ENCODE measurements around the gene EXOC1. TPM values are rescaled to one million over a fixed set of nuclear protein-coding genes. Genes with fewer than 3 reads are reported as not detected.

The EXOC1 gene
- total and polyA plus RNA-seq, 2 of the 4 experiments (the other 2 are of a cell fraction), result 19.9 to 49.5 TPM

DNA sequence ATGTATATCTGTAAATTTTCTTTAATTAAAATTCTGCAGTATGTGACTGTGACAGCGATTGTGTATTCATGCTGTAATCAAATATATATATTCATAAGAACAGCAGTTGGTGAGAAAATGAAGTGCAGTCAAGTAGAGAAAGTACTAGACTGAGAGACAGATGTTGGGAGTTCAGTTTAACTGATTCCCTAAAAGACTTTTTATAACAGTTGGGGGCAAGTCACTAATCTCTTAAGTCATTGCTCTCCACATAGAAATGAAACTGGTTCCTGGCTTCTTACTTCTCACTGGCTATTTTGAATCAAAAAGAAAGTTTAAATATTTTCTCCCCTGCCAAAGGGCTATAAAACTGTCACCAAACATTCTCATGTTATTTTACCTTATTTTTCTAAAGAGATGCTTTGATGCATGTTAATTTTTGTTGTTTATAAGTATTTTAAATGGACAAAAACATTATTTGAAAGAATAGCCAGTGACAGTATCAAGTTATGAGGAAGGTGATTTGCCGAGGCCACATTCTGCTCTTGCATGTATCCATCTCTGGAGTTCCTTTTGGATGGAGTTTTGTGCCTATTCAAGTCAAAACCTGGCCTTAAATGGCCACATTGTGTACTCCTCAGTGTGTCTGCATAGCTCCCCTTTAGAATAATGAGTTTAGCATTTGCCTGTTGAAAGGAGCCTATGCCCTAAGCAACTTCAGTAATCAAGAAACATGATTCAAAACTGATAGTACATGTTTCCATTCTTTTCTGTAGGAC is 30.8 kb downstream of the EXOC1 start:
- no TSS peak for BruUV-seq (replicated peaks)
- no peak for ATAC-seq (ENCODE audit: low read depth)
- no peak overlapping the region for H2BK120ac ChIP-seq (ENCODE audit: low read depth, low read length)
- DNase-seq, result no peak
- no peak overlapping the region for H2AFZ ChIP-seq (replicated peaks; ENCODE audit: low read length, poor library complexity)
- H3K27me3 ChIP-seq (ENCODE audit: control insufficient read depth, insufficient read depth, low read length), result no peaks in the 10 kb centered on the region
- H3K4ac ChIP-seq (ENCODE audit: low read depth, low read length), result no peak overlapping the region
- H4K20me1 ChIP-seq (ENCODE audit: insufficient read depth, low read length), result no peaks in the 10 kb centered on the region
- no peak overlapping the region for H3K56ac ChIP-seq (ENCODE audit: extremely low read depth, insufficient read depth, low read length)
- ChIA-PET CTCF (no interaction called here), POLR2A (ENCODE audit: unreplicated experiment) (no interaction called here)
- H3K18ac ChIP-seq (ENCODE audit: low read depth, low read length), result no peak overlapping the region
- H2AK5ac ChIP-seq (ENCODE audit: low read depth, low read length), result no peak overlapping the region
- TF ChIP-seq POLR2A (IDR thresholded peaks at IDR 0.05; ENCODE audit: low read depth, low read length) (no peak), RAD21 (IDR thresholded peaks at IDR 0.05; ENCODE audit: low read length) (no peak), MXI1 (IDR thresholded peaks at IDR 0.05; ENCODE audit: borderline replicate concordance, low read depth, low read length) (no peak), BHLHE40 (IDR thresholded peaks at IDR 0.05; ENCODE audit: low read depth, low read length) (no peak), MAZ (IDR thresholded peaks at IDR 0.05; ENCODE audit: borderline replicate concordance, low read depth, low read length) (no peak)
- TF ChIP-seq, protein P1, sequence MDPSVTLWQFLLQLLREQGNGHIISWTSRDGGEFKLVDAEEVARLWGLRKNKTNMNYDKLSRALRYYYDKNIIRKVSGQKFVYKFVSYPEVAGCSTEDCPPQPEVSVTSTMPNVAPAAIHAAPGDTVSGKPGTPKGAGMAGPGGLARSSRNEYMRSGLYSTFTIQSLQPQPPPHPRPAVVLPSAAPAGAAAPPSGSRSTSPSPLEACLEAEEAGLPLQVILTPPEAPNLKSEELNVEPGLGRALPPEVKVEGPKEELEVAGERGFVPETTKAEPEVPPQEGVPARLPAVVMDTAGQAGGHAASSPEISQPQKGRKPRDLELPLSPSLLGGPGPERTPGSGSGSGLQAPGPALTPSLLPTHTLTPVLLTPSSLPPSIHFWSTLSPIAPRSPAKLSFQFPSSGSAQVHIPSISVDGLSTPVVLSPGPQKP (IDR thresholded peaks at IDR 0.05; ENCODE audit: borderline replicate concordance, low read depth, low read length), result no peak
- H3K9ac ChIP-seq (ENCODE audit: low read depth, low read length), result no peak overlapping the region
- no peaks in the 10 kb centered on the region for H3K9me1 ChIP-seq (ENCODE audit: insufficient read depth, low read length)
- no peak overlapping the region for H3K4me3 ChIP-seq (ENCODE audit: insufficient read depth, low read depth, low read length)
- dilution Hi-C loops (cut with HindIII; ENCODE audit: low sequenced_read_pairs, unreplicated experiment), result no loop called here
- H4K5ac ChIP-seq (ENCODE audit: low read depth, low read length), result no peak overlapping the region
- peaks cover 17% of the 10 kb centered on the region for H3K36me3 ChIP-seq (ENCODE audit: control insufficient read depth, insufficient read depth, low read length)
- no peak overlapping the region for H3K27ac ChIP-seq (ENCODE audit: insufficient read depth, low read length)
- no peak overlapping the region for H2BK15ac ChIP-seq (ENCODE audit: low read depth, low read length)
- H3K9me3 ChIP-seq (ENCODE audit: control insufficient read depth, insufficient read depth, low read length), result no peaks in the 10 kb centered on the region
- 0 out of 4 replicates have a peak, but pooled peaks cover 0 to 2% of the 10 kb centered on the region in 2 experiments for H3K79me1 ChIP-seq (ENCODE audit: low read depth in 1 of 2, low read length in 2 of 2)
- no peak overlapping the region for H3K4me2 ChIP-seq (ENCODE audit: low read depth, low read length)
- in situ Hi-C loops (cut with MboI; ENCODE audit: low sequenced_read_pairs), result no loop called here
- no peak overlapping the region for H2BK5ac ChIP-seq (ENCODE audit: low read depth, low read length, poor library complexity, severe bottlenecking)
- H3K23ac ChIP-seq (ENCODE audit: low read depth, low read length), result no peak overlapping the region
- no peak overlapping the region for H3K14ac ChIP-seq (replicated peaks; ENCODE audit: low read depth, low read length)
- H3K4me1 ChIP-seq (ENCODE audit: control insufficient read depth, insufficient read depth, low read length), result no peaks in the 10 kb centered on the region
- H4K91ac ChIP-seq (ENCODE audit: insufficient read depth, low read depth, low read length), result no peak overlapping the region
- no CpG with 5 or more reads among the region's 2 CpGs for WGBS, 2 experiments (ENCODE audit: extremely low coverage in 2 of 2, insufficient read length in 1 of 2)
- no peak overlapping the region for H4K8ac ChIP-seq (ENCODE audit: low read depth in 2 of 2, low read length in 2 of 2)
- no peak overlapping the region for H2BK20ac ChIP-seq (ENCODE audit: low read depth, low read length)
- no peak overlapping the region for H2AK9ac ChIP-seq (replicated peaks; ENCODE audit: low read depth, low read length, poor library complexity)
- intact Hi-C loops (cut with micrococcal nuclease), result no loop called here
